ENCODE measurements around the gene DOCK2. TPM values are rescaled to one million over a fixed set of nuclear protein-coding genes. Genes with fewer than 3 reads are reported as not detected.

Gene DOCK2
- total and polyA plus RNA-seq, 5 donors from 2014 or later, result 65.9 to 354 (median 71.1) TPM

Other genes starting within 250 kb of the DOCK2 start
- 11.5 TPM for gene SPDL1, start 53.5 kb upstream of the DOCK2 start, total RNA-seq
- gene SPDL1, start 53.5 kb upstream of the DOCK2 start, polyA plus RNA-seq, result 1 to 10 TPM; 3.4 to 9.2 (median 6.6) TPM